Caki2 (cell line): ENCODE measurements around the gene RASAL3. TPM values are rescaled to one million over a fixed set of nuclear protein-coding genes. Genes with fewer than 3 reads are reported as not detected.

ENCODE experiments used
- DNase-seq: peaks from one replicate; pipeline ENCODE4 v3.0.0-alpha.2; 2015; ENCODE audit warnings: low read depth
- in situ Hi-C: cut with HindIII; loops from 2 replicates; pipeline ENCODE4 v1.10.0; 2016; ENCODE audit warnings: low sequenced_read_pairs, low pct_unique_long_range_greater_than_20kb, mixed read lengths
- total RNA-seq: library from RNA; depleted of rRNA; stranded (reverse); fragments of >200 nt; shearing (Covaris generic); gene quantifications from 2 replicates; pipeline ENCODE4 v1.2.3, GENCODE V29; 2014; ENCODE audit warnings: low replicate concordance

Gene RASAL3
- total RNA-seq, 1 experiment from 2014 or later: not detected

- DNase-seq: no peak
- in situ Hi-C loops: no loop called here
Measured at GRCh38 chr19:15453906-15454860, 10.2 kb downstream of the RASAL3 start.

- no peak for DNase-seq
- in situ Hi-C loops: no loop called here
Measured at GRCh38 chr19:15453091-15453578, 11.2 kb downstream of the RASAL3 start.

- in situ Hi-C loops: no loop called here
- DNase-seq: peak; percentile 98
Measured at GRCh38 chr19:15452111-15453047, 12.0 kb downstream of the RASAL3 start.

GRCh38 chr19:15450528-15450890 is 13.8 kb downstream of the RASAL3 start:
- in situ Hi-C loops: no loop called here
- no peak for DNase-seq

GRCh38 chr19:15449620-15450527 is 14.5 kb downstream of the RASAL3 start, which contains the start of gene WIZ:
WIZ (minus strand) TSS chr19:15449956; CDS start chr19:15448307, 1,649 bp downstream.
- in situ Hi-C loops: no loop called here
- peak; percentile 37 for DNase-seq

GRCh38 chr19:15448778-15449619 is 15.3 kb downstream of the RASAL3 start:
- in situ Hi-C loops: no loop called here
- no peak for DNase-seq

GRCh38 chr19:15448044-15448777 is 16.1 kb downstream of the RASAL3 start:
- no peak for DNase-seq
- in situ Hi-C loops: no loop called here

- in situ Hi-C loops: no loop called here
- no peak for DNase-seq
Measured at GRCh38 chr19:15447057-15447456, 17.3 kb downstream of the RASAL3 start.

- in situ Hi-C loops: no loop called here
- no peak for DNase-seq
Measured at GRCh38 chr19:15445807-15446376, 18.5 kb downstream of the RASAL3 start.

- no peak for DNase-seq
- in situ Hi-C loops: no loop called here
Measured at GRCh38 chr19:15445227-15445605, 19.1 kb downstream of the RASAL3 start.

- DNase-seq: no peak
- in situ Hi-C loops: no loop called here
Measured at GRCh38 chr19:15444505-15445226, 19.7 kb downstream of the RASAL3 start.

- in situ Hi-C loops: no loop called here
- no peak for DNase-seq
Measured at GRCh38 chr19:15443838-15444237, 20.5 kb downstream of the RASAL3 start.

- no peak for DNase-seq
- in situ Hi-C loops: no loop called here
Measured at GRCh38 chr19:15443325-15443724, 21.0 kb downstream of the RASAL3 start.

- DNase-seq: no peak
- in situ Hi-C loops: no loop called here
Measured at GRCh38 chr19:15442142-15442920, 22.0 kb downstream of the RASAL3 start.

- DNase-seq: no peak
- in situ Hi-C loops: no loop called here
Measured at GRCh38 chr19:15441317-15441716, 23.0 kb downstream of the RASAL3 start.
